KOPT-K1 (cell line): Measurements from ENCODE around the gene DAAM2.

Experiments used
- H3K27ac ChIP-seq: fragments of 200-600 bp; sonication (generic); 2 replicates; pipeline ENCODE4 v1.5.1; 2016; ENCODE audit warnings: antibody characterized with exemption, mild to moderate bottlenecking, low read depth, low read length; ENCODE audit not compliant: poor library complexity, severe bottlenecking
- H3K36me3 ChIP-seq: fragments of 200-600 bp; sonication (generic); 2 replicates; pipeline ENCODE4 v1.5.1; 2017; ENCODE audit warnings: antibody characterized with exemption, mild to moderate bottlenecking, low read length, moderate library complexity; ENCODE audit not compliant: insufficient read depth
- H3K9me3 ChIP-seq: fragments of 200-600 bp; sonication (generic); 2 replicates; pipeline ENCODE4 v1.5.1; 2017; ENCODE audit warnings: antibody characterized with exemption, low read length, mild to moderate bottlenecking; ENCODE audit not compliant: insufficient read depth, poor library complexity, severe bottlenecking

Gene DAAM2

DNA sequence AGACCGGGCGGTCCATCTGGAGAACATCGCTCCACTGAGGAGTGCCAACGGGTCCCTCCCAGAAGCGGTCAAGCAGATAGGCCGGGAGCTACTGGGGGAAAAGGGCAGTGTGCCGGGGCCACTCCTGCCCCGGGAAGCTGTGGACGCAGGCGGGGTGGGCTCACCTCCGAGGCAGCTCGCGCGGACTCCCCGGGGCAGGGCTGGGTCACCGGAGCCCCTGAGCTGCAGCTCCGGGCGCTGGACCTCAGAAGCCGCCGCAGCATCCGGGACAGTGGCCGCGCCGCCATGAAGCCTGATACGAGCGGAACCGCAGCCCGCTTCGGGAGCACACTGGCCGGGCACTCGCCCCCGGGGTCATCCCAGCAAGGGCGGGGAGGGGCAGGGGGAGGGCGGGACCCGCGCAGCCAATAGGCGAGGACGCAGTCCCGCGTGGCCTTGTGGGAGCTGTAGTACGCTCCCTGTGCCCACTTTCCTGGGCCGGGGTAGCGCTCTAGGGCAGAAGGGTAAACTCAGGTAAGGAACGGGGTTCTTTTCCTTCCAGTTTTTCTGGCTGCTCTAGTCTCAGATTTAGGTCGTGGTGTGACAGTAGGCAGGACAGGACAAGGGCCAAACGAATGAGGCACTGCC is 142.1 kb downstream of the DAAM2 start, which contains the start of gene MOCS1:
TSS of gene MOCS1 (minus strand) at position 332 of the 627 bp plus-strand sequence. CDS start at position 287, 45 bp downstream.
- Histone ChIP-seq H3K36me3 (no peaks in the 10 kb centered on the region), H3K27ac (peak within 1 kb of the TSS; percentile 56), H3K9me3 (no peaks in the 10 kb centered on the region)

DNA sequence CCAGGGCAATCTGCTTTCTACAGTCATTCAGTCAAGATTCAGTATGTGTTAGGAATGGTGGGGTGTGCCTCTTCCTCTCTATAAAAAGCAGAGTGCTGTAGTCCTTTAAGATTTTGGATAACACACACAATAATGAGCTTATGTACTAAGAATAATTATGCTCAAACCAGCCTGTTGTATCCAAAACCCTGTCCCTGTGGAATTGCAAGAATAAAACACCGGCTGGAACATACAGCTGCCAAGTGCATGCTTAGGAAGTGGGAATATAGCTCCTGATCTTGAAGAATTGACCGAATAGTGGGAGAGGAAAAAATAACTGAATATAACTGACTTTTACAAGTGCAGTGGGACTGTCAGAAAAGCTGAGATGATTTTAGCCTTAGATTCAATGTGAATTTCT is 143.1 kb downstream of the DAAM2 start:
- Histone ChIP-seq H3K9me3 (no peaks in the 10 kb centered on the region), H3K27ac (no peak overlapping the region), H3K36me3 (no peaks in the 10 kb centered on the region)

DNA sequence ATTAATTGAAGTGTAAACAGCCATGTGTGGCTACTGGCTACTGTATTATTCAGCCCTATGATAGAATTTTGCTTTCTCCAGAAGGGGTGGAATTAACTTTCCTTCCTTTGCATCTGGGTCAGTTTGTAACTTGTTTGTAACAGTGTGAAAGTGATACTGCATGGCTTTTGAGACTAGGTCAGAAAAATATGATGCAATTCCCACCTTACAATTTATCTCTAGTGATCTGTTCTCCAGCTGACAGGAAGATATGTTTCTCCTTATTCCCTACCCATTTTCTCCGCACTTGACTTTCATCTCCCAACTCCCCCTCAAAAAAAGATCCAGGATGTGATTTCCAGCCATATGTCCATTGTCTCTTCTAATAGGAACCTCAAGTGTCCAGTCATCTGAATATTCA is 144.7 kb downstream of the DAAM2 start:
- Histone ChIP-seq H3K36me3 (no peaks in the 10 kb centered on the region), H3K9me3 (no peaks in the 10 kb centered on the region), H3K27ac (no peak overlapping the region)

DNA sequence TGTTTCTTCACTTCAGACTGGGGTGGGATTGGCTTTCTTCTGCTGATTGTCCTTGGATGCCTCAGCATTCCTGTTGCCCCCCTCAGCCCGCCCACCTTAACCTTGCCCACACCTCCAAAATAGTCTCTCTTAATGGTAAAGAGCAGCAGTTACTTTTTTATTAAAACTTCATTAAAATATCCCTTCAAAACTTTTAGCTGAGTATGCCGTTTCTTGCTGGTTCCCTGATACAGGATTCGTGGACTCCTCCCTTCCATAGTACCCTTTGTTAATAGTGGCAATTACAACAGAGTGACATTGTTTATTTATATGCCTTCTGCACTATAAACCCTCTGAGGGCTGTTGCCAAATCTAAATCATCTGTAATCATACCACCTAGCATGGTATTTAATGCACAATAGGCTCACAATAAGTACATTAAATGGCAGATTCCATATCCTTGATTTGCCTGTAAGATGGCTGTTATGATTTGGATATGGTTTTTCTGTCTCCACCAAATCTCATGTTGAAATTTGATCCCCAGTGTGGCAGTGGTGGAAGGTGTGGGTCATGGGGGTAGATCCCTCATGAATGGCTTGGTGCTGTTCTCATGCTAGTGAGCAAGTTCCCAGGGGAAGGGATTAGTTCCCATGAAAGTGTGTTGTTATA is 145.6 kb downstream of the DAAM2 start:
- Histone ChIP-seq H3K36me3 (no peaks in the 10 kb centered on the region), H3K9me3 (no peaks in the 10 kb centered on the region), H3K27ac (no peak overlapping the region)

DNA sequence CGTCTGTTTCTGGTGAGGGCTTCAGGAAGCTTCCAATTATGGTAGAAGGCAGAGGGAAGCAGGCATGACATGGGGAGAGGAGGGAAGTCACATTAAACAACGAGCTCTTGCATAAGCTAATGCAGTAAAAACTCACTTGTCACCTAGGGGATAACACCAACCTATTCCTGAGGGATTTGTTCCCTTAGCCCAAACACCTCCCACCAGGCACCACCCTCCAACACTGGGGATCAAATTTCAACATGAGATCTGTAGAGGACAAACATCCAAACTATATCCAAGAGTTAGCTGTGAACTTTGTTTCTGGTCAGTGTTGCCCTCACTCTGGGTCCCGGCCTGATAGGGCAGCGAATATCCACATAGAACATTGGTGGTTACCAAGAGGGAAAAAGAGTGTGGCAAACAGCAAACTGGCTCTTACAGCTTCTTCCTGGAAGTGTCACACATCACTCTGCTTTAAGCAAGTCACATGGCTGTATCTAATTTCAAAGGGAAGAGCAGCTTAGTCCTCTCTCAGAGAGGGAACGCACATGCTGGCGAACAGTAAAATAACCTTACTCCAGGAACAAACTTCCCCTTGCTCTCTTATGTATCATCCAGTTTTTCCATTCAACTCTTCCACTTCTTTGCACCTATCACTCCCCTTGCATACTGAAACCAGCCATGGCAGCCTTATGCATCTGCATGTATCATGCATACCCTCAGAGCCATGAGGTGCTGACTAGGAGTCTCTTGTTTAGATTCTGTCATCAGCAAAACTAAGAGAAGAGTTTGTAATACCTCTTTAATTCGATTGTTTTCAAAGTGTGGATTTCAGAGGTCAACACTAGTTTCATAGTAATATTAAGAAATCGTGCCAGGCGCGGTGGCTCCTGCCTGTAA is 146.8 kb downstream of the DAAM2 start:
- Histone ChIP-seq H3K27ac (no peak overlapping the region), H3K36me3 (no peaks in the 10 kb centered on the region), H3K9me3 (no peaks in the 10 kb centered on the region)

DNA sequence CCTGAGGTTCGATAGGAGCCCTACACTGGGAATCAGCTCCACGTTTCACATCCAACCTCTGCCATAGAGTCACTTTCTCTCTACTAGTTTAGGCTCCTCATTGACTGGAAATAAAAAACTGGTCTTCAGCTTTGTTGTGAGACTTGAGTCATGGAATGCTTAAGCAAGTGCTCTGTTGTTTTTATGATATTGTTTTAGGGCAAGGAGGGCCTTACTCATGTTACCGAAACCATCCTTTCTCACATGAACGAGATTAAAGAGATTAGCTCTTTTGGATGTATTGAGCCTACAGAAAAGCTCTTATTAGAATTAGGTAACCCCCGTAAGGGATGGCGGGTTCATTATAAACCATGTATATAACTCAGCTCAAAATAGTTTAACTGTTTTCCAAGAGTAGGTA is 149.0 kb downstream of the DAAM2 start:
- Histone ChIP-seq H3K9me3 (no peaks in the 10 kb centered on the region), H3K27ac (no peak overlapping the region), H3K36me3 (no peaks in the 10 kb centered on the region)

DNA sequence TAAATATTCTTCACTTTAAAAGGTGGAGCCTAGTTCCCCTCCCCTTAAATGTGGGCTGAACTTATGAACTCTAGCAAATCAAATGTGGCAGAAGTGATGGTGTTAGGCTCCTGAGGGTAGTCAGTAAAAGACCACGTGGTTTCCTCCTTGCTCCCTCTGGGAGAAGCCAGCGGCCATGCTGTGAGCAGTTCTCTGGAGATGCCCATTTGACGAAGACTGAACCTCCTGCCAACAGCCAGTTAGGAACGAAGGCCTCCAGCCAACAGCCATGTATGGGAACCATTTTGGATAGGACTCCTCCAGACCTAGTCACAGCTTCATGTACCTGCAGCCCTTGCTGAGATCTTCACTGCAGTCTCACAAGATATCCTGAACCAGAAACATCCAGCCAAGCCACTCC is 149.6 kb downstream of the DAAM2 start:
- no peaks in the 10 kb centered on the region for H3K9me3 ChIP-seq
- no peak overlapping the region for H3K27ac ChIP-seq
- no peaks in the 10 kb centered on the region for H3K36me3 ChIP-seq

DNA sequence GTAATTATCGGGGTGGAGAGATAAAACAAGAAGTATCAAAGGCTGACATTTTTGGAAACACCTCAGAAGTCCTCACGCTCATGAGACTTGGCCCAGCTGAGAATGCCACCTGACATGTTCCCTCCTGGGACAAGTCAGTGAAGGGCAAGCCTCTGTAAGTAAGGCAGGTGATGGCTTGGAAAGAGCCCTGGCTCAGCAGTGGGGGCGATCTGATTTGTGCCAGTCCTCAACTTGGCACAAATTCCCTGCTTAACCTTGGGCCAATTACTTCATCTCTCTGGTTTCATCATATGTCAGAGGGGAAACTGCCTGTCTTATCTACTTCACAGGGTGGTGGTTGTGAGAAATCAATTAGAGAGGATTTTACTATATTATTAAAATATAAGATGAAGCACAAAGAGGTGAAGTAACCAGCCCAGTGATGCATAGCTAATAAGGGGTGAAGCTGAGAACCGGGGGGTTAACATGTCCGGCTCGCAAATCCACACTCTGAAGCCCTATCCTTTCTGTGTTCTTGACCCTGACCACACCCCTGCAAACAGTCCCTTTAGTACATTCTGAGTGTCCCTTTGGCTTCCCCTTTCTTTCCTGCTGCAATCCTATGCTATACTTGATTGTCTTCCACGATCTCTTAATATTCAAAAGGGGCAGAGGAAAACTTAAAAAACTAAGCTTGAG is 150.9 kb downstream of the DAAM2 start:
- H3K9me3 ChIP-seq: no peaks in the 10 kb centered on the region
- H3K27ac ChIP-seq: no peak overlapping the region

DNA sequence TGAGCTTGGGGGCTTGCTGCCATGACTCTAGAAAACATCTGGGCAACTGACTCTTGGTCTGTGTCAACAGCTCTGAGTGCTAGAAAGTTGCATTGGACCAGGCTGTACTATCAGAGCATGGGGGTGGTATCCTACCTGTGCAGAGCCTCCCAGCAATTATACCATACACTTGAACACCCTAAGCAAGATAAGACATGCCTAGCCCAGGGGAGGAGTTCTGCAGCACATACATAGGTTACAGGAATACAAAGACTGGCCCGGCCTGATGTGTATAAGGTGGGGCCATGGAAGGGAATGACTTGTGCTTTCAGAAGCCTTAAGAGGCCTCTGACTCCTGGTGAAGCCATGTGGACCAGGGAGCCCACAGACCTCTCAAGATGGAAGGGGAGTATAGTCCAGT is 153.4 kb downstream of the DAAM2 start:
- Histone ChIP-seq H3K36me3 (no peaks in the 10 kb centered on the region), H3K9me3 (no peaks in the 10 kb centered on the region), H3K27ac (no peak overlapping the region)

More for the DNA sequence above, 150.9 kb downstream of the DAAM2 start:
- H3K36me3 ChIP-seq: no peaks in the 10 kb centered on the region

DNA sequence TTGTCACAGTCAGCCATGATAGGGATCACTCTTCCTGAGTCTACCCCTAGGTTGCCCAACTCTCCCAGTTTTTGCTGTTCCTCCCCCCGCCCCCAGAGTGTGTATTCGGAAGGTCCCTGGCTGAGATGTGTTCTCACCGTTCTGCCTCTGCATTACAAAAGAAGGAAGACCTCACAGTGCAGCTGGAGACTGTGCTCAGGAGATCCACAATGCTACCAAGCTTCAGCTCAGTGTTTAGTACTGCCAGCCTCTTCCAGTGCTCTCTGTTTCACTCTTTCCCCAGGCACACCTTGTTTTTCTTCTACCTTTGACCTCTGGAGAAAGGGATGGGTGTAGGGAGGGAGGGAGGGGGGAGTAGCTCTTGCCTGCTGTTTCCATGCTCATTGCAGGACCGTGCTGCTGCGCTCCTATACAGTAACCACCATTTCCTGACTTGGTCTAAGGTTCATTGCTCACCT is 155.5 kb downstream of the DAAM2 start:
- no peak overlapping the region for H3K27ac ChIP-seq
- no peaks in the 10 kb centered on the region for H3K9me3 ChIP-seq
- H3K36me3 ChIP-seq: no peaks in the 10 kb centered on the region

DNA sequence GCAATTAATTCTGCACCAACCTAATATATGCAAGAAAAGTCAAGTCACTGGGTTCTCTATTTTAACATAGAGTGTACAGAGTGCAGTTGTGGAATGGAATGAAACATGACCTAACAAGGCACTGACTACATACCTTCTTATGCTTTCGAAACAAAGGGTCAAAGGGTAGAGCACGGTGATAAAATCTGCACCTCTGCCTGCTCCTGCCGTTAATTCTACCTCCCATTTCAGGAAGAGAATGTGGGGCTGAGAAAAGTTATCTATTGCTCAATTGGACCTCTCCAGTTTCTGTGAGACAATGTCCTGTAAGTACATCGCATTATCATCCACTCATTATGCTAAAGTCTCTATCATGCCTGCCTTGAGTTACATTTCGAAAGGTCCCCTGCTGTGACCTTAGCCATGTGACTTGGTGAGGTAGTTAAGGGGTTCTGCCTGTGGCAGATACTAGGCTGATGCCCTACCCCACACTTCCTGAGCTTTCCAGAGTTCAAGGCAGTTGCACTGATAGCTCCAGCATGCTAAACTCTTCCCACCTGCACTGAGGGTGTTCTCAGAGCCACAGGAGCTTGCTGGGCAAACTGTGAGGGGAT is 156.1 kb downstream of the DAAM2 start:
- Histone ChIP-seq H3K9me3 (no peaks in the 10 kb centered on the region), H3K36me3 (no peaks in the 10 kb centered on the region), H3K27ac (no peak overlapping the region)

DNA sequence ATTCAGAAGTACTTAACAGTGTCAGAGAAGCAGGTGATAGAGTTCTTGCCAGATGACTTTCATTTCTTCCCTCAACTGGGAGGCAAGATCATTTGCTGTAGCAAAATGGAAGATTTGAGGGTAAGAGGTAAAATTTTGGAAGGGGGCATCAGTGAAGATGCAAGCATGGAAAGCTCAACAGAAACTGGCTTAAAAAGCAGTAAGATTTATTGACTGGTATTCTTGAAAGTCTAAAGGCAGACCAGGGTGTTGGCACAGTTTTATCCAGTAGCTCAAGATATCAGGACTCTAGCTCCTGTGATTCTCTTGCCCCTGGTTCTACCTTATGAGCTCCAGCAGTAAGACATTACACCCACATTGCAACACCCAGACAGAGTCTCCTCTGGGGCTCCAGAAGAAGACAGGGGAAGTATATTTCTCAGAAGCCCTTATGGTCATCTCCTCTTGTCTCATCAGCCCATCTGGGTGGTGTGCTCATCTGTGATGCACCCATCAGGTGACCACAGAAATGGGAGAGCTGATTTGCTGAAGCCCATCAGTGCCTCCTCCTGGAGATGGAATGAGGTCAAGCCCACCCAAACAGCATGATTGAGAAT is 158.0 kb downstream of the DAAM2 start:
- H3K27ac ChIP-seq: no peak overlapping the region
- no peaks in the 10 kb centered on the region for H3K36me3 ChIP-seq
- H3K9me3 ChIP-seq: no peaks in the 10 kb centered on the region

DNA sequence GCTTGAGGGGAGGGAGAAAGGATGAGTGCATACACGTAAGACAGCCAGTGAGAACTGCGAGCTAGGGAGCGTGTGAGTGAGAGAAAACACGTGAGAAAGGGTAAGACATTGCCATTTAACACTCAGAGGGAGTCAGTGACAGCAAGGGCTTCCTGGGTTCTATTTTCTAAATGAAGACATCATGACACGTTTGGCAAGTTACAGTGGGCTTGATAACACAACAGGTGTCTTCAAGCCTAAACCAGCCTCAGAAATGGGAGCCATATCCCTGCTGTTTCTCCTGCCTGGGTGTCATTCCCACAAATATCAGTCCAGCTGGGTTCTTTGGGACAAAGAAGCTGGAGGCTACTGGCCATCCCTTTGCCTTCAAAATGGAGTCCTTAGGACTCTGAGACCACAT is 159.0 kb downstream of the DAAM2 start:
- H3K36me3 ChIP-seq: no peaks in the 10 kb centered on the region
- no peak overlapping the region for H3K27ac ChIP-seq
- H3K9me3 ChIP-seq: no peaks in the 10 kb centered on the region

DNA sequence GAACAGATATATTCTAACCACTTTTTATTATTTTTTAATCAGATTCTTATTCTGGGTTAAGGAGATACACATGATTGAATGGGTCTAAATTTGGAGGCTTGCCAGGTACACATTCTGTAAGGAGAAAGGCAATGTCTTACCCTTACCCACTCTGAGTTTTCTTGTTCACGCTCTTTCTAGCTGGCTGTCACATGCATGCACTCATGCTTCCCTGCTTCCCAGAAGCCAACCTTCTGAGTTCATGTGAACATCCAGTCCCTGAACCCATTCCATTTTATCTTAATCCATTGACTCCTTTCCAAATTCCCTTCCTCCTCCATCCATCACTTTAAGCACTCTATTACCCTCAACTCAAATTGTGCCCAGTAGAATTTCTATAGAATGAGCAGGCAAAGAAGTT is 159.5 kb downstream of the DAAM2 start:
- Histone ChIP-seq H3K27ac (no peak overlapping the region), H3K36me3 (no peaks in the 10 kb centered on the region), H3K9me3 (no peaks in the 10 kb centered on the region)
